ENCODE data around the gene SRPK2.
A peak's percentile ranks its signal among the peaks of the same experiment; 100 is the strongest.
"Not testable (repeated sequence)": the region's sequence is repeated elsewhere in the genome, so short reads cannot be mapped to it uniquely, and the experiment has no call there.

SRPK2 gene

DNA sequence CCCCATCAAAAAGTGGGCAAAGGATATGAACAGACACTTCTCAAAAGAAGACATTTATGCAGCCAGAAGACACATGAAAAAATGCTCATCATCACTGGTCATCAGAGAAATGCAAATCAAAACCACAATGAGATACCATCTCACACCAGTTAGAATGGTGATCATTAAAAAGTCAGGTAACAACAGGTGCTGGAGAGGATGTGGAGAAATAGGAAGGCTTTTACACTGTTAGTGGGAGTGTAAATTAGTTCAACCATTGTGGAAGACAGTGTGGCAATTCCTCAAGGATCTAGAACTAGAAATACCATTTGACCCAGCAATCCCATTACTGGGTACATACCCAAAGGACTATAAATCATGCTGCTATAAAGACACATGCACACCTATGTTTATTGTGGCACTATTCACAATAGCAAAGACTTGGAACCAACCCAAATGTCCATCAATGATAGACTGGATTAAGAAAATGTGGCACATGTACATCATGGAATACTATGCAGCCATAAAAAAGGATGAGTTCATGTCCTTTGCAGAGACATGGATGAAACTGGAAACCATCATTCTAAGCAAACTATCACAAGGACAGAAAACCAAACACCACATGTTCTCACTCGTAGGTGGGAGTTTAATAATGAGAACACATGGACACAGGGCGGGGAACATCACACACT, 128.4 kb downstream of the SRPK2 start:
- FAIRE-seq: not testable (repeated sequence)

DNA sequence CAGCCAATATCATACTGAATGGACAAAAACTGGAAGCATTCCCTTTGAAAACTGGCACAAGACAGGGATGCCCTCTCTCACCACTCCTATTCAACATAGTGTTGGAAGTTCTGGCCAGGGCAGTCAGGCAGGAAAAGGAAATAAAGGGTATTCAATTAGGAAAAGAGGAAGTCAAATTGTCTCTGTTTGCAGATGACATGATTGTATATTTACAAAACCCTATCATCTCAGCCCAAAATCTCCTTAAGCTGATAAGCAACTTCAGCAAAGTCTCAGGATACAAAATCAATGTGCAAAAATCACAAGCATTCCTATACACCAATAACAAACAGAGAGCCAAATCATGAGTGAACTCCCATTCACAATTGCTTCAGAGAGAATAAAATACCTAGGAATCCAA, 129.8 kb downstream of the SRPK2 start:
- not testable (repeated sequence) for FAIRE-seq

DNA sequence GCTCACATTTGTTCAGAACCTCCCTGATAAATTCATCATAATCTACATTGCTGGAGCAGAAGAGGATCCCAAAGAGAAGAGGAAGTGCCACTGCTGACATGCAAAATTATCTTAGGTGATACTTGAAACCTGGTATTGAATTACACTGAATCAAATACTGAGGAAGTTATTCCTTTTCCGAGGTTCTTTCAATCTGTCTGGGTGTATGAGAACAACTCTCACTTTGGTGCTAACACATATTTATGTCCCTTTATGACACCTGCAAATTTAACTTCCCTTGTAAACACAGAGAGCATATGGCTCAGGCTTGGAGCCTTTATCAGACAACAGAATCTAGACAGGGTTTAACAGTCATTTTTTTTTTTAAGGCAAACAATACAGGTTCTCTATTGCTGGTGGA, 131.4 kb downstream of the SRPK2 start:
- no peak for FAIRE-seq

DNA sequence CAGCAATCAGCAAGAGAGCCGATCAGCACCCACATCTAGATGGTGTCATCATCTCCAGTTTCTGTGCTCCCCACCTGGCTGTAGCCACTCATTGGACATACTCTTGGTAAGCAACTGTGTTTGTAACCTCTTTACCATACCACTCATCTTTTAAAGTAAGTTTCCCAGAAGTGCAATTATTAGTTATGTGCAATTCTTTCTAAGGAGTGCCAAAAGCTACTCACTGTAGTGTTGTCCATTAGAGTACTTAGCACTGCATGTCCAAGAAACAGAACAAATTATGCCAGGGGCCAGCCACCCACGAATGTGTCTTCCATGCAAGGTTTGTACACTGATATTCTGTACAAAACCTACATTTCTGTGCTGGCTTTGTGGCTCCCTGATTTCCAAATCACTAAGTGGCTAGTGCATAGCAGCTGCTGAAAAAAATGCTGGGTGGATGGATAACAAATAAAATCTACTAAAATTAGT, 131.9 kb downstream of the SRPK2 start:
- FAIRE-seq: no peak

DNA sequence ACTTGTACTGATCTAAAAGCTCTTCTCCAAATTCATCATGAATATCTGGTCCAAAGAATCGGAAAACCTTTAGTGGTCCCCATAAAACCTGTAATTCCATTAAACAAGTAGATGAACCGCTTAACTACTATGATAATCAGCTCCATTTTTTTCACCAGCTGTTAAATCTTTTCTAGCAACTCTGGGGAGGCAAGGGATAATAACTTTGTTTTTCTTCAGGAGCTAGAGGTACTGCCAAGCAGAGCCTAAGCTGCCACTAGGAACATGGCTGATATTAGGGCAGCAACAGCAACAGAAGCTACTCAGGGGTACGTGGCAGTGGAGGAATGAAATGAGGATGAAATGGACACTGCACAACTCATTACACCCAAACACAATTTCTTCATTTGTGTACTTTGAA, 138.0 kb downstream of the SRPK2 start:
- no peak for FAIRE-seq

DNA sequence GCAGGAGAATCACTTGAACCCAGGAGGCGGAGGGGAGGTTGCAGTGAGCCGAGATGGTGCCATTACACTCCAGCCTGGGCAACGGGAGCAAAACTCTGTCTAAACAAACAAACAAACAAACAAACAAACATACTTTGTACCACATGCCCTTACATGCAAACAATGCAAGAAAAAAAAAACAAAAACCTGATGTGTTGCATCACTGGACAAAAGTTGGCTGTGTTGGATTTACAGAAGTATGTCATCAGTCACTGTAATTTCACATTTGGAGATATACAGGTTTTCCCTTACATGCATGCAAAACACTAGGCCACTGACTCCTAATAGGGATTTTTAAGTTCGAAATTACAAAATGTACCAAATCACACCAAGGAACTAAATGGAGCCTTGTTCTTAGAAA, 138.5 kb downstream of the SRPK2 start:
- no peak for FAIRE-seq

- FAIRE-seq: no peak
Observed at GRCh38 chr7:105249216-105249615, 139.5 kb downstream of the SRPK2 start.

DNA sequence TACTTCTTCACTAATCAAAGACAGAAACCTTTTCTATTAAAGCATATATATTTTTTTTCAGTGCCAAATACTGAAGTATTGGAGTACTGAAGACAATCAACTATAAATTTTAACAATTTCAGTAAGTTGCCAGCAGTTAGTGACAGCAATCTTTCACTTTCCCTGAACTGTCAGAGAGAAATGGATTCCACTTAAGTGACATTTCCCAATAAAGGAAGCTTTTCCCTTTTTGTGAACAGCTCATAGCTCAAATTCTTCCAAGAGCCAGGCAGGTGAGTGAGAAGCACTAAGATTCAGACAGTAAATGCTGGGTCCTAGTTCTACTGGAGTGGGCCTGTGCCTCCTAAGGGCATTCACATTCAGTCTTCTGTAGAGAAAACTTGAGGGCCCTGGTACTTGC, 142.0 kb downstream of the SRPK2 start:
- no peak for FAIRE-seq

GRCh38 chr7:105246256-105246655, 142.5 kb downstream of the SRPK2 start:
- FAIRE-seq: no peak

- FAIRE-seq: no peak
Observed at GRCh38 chr7:105245398-105246114, 143.2 kb downstream of the SRPK2 start.

DNA sequence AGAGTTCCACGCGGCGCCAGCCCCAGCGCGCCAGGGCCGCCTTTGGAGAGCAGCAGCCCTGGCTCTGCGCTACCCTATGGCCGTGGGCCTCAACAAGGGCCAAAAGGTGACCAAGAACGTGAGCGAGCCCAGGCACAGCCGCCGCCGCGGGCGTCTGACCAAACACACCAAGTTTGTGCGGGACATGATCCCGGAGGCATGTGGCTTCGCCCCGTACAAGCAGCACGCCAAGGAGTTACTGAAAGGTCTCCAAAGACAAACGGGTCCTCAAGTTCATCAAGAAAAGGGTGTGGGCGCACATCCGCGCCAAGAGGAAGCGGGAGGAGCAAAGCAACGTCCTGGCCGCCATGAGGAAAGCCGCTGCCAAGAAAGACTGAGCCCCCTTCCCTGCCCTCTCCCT, 144.1 kb downstream of the SRPK2 start:
- no peak for FAIRE-seq

GRCh38 chr7:105241198-105241597, 147.5 kb downstream of the SRPK2 start:
- no peak for FAIRE-seq

GRCh38 chr7:105238198-105238765, 150.4 kb downstream of the SRPK2 start:
- no peak for FAIRE-seq

GRCh38 chr7:105234886-105235285, 153.8 kb downstream of the SRPK2 start:
- no peak for FAIRE-seq

DNA sequence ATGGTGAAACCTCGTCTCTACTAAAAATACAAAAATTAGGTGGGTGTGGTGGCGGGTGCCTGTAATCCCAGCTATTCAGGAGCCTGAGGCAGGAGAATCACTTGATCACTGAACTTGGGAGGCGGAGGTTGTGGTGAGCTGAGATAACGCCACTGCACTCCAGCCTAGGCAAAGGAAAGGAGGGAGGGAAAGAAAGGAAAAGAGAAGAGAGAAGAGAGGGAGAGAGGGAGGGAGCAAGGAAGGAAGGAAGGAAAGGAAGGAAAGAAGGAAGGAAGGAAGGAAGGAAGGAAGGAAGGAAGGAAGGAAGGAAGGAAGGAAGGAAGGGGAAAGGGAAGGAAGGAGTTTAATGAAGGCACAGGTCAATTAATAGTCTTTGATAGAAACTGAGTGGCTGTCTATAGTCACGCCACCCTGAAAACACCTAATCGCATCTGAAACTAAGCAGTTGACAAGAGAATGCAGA, 155.9 kb downstream of the SRPK2 start:
- FAIRE-seq: not testable (repeated sequence)

GRCh38 chr7:105230486-105230885, 158.2 kb downstream of the SRPK2 start:
- FAIRE-seq: peak; percentile 6

DNA sequence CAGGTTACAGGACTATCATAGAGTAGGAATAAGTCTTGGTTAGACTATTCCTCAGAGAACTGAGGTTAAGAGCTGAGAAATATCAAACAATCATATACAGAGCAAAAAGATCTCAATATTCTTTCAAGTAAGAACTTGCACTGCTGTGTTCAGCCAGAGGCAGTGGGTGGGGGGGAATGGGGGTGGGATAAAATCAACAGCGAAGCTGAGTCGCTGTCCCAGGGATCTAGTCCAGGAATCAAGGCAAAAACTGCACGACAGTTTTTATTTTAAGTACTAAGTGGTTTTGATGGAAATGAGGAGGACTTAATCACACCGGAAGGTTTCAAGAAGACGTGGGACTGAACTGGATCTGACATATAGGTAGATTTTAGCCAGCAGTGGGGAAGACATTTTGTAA, 159.1 kb downstream of the SRPK2 start:
- FAIRE-seq: no peak

DNA sequence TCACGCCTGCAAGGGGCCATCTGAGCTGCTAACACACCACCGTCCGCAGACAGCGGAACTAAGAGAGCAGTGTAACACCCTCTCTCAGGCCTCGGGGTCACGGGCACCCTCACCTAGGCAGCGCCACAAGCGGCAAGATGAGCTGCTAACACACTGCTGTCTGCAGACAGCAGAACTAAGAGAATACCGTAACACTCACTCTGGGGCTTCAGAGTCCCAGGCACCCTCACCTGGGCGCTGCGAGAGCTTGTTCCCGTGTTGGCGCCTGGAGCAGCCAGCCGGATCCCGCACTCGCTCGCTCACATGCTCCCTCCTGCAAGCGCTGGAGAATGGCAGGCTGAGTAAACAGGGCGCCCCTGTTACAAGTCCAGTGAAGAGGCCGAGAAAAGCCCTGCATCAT, 160.2 kb downstream of the SRPK2 start:
- no peak for FAIRE-seq

DNA sequence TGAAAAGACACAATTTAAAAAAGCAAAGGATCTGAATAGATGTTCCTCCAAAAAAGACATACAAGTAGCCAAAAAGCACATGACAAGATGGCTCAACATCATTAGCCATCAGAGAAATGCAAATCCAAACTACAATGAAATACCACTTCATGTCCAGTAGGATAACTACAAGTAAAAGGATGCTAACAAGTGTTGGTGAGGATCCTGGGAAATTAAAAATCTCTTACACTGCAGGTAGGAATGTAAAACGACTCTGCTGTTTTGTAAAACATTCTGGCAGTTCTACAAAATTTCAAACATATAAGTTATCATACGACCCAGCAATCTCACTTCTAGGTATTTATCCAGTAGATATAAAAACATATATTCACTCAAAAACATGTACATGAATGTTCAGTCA, 161.3 kb downstream of the SRPK2 start:
- no peak for FAIRE-seq

GRCh38 chr7:105224884-105225651, 163.7 kb downstream of the SRPK2 start:
- no peak for FAIRE-seq

GRCh38 chr7:105222953-105223352, 165.8 kb downstream of the SRPK2 start:
- no peak for FAIRE-seq

GRCh38 chr7:105219771-105220160, 169.0 kb downstream of the SRPK2 start:
- FAIRE-seq: no peak
